Inflammatory macrophage treated with lipopolysaccharide for 4 hours (primary cell): Measurements from ENCODE around the gene TEAD2.
"Not testable (repeated sequence)": the region's sequence is repeated elsewhere in the genome, so short reads cannot be mapped to it uniquely, and the experiment has no call there.

Experiments used
- DNase-seq: peaks from one replicate; pipeline ENCODE4 v3.0.0-alpha.2; 2020

TEAD2 gene

DNA sequence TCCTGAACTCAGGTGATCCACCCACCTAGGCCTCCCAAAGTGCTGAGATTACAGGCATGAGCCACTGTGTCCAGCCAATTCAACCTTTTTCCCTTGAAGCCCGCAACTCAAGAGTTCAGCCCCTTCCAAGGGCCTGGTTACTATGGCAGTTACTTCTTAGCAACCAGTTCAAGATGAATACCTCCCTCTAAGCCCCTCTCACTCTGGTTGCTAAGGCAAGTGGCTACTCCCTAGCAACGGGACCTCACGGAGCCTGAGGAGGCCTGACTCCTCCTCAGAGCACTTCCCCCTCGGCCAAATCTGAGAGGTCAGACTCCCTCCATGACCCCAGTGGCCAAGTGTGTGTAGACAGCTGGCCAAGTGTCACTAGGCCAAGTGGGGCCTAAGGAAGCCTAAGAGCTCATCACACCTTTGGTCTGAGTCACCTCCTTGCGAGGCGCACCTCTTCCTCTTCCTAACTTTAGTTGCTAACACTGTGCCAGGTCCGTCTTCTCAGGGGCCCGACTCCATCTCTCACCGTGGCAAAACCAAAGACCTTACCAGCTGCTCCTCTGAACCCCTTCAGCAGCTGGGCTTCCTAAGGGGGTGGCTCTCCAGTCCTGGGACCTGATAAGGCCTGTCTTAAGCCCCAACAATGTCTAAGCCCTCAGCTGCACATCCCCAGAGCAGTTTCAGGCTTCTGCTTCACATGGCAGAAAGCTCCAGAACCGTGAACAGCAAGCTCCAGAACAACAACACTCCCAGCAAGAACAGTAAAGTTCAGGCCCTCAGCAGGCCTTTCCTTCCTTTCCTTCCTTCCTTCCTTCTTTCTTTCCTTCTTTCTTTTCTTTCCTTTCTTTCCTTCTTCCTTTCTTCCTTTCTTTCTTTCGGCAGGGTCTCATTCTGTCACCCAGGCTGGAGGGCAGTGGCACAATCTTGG, 17.5 kb downstream of the TEAD2 start:
- DNase-seq, result no peak

DNA sequence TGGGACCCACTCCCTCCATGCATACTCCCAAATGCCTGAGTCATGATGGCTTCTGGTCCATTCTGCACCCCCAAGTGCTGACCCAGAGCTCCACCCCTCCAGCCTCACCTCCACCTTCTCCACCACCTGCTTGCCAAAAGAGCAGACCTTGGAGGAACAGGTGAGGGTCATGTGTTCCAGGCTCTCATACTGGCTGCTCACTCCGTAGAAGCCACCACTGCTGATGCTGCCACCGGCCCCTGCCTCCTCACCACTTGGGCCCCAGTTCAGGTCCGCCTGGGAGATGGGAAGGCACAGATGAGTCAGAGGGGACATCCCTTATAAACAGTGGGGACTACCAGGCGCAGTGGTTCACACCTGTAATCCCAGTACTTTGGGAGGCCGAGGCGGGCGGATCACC, 19.1 kb downstream of the TEAD2 start:
- no peak for DNase-seq

DNA sequence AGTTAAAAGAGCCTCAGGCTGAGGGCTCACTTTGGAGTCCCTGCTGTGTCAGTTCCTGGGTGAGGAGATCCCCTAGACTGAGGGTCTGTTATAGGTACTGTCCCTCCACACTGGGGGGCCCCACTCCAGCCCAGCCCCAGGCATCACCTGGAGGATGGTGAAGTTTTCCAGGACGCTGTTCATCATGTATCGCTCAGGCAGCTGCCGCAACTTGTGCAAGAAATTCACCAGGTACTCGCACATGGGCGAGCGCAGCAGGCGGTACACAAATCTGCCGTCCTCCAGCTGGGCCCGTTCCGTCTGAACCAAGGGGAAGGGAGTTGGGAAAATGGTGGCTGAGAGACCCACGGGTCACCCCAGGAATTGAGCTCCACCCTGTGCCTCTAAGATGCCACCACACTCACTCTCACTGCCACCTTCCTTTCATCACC, 19.9 kb downstream of the TEAD2 start:
- DNase-seq, result no peak

DNA sequence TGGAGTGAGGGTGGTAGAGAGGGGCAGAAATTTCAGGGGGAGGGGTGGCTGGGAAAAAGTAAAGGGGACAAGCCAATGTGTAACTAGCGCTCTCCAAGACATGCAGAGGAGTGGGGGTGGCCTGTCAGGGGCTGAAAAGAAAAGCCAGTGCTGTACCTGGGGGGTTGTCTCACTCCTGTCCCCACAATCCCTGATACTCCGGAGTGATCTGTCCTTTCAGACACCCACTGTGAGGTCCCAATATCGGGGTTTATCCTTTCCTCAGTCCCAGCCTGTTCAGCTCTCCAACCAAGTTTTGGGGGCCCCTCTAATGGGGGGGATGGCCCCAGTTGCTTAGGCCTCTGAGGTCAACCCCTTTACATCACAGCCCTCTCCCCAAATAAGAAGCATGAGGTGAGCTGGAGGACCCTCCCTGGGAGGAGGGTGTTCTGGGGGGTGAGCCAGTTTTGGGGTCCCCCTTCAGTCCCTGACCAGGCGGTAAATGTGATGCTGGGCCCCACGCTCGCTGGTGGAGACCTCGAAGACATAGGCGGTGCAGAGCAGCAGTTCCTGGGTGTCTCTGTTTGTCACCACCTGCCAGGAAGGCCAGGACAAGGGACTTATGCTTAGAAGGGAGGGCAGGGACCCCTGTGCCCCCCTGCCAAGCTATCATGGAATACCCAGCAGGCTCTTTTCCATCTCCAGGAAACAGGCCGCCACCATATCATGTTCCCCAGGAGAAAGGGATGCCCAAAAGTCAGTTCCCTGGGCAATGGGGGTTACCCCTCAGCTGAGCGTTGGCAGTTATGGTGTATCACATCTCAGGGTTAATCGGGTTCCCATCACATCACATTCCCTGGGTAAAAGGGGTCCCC, 21.1 kb downstream of the TEAD2 start:
- no peak for DNase-seq

DNA sequence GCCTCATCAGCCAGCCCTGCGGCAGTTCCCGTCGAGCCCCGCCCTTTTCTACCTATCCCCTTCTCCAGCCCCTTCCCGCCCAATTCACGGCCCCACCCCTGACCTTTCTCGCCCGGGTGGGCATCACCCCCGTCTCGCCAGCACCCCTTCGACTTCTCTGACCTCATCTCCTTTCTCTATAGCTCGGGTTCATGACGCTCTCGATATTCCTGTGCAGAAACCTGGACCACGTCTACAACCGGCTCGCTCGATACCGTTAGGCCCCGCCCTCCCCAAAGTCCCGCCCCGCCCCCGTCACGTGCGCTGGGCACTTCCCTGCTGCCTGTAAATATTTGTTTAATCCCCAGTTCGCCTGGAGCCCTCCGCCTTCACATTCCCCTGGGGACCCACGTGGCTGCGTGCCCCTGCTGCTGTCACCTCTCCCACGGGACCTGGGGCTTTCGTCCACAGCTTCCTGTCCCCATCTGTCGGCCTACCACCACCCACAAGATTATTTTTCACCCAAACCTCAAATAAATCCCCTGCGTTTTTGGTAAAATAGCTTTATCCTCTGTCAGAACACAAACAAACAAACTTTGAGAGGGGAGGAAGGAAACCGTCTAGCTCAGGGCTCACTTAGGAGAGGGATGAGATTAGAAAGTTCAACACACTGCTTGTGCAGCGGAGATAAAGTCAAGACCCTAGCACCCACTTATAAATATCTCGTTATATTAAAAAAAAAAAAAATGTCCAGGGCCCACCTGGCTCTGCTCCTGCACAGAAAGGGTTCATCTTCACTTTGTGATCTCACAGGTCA, 21.9 kb downstream of the TEAD2 start:
- DNase-seq, result no peak

DNA sequence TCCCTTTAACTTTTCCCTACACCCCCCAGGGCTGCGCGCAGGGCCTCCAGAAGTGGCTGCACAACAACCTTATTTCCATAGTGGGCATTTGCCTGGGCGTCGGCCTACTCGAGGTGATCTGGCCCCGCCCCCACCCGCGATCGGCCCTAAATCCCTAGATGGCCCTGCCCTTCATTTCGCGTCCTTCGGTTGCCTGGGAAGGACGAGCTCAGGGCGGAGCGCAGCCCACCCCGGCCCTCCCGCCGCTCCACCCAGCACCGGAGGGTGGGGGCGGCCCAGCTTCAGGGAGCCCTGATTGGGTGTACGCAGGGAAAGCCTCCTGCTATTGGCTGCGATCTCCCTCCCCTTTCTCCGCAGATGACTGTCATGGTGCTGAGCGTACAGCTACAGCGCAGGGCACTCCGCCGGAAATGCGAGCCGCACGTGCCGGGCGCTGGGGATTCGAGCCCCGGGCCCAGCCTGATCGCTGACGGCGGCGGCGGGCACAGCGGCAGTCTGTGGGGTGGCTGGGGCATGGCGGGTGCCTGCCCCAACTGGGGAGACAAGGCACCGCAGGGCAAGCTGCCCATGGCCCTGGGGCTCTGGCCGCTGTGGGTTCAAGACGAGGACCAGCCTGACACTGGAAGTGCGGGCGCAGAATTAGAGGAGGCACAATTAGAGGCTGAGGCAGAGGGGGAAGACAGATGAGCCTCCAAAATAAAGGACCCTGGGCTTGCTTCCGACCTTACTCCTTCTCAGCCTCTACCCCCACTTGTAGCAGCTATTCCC, 22.7 kb downstream of the TEAD2 start:
- no peak for DNase-seq

DNA sequence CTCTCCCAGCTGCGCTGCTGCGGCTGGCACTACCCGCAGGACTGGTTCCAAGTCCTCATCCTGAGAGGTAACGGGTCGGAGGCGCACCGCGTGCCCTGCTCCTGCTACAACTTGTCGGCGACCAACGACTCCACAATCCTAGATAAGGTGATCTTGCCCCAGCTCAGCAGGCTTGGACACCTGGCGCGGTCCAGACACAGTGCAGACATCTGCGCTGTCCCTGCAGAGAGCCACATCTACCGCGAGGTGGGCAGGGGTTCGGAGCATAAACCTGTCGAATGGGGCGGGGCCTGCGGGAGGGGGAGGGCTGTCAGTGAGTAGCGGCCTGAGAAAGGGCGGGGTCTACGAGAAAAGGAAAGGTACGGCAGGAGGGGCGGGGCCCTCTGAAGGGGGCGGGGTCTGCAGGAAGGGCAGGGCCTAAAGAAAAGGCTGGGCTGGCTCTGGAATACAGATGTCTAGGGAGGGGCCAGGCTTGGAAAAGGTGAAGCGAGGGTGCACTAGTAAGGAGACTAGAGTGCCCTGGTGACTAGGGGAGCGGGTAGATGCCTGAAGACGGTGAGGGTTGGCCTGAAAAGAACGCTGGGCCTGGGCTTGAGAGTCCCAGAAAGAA, 23.4 kb downstream of the TEAD2 start:
- DNase-seq, result no peak

DNA sequence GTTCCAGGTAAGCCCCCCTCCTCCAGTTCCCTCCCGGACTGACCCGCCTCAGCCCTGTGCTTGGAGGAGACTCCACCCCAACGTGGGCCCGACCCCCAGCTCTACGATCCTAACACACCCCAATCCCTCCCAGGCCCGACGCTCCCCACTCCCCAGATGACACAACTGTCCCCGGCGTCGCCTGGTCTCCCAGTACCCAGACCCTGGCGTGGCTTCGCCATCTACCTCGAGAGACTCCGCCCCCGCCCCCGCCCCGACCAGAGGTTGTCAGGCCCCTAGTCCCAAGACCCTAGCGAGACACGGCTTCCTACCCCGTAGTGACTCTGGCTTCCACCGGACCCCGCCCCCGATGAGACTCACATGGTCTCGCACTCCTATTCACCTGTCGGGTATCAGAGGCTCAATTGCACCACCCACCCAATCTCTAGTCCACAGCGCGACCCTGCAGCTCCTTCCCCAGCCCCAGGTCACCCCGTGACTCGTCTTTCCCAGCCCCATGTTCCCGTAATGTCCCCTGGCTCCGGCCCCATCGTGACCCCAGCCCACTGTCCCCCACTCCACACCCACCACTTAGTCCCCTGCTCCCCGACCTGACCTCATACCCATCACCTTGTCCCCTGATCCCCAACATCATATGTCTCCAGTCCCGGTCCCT, 24.1 kb downstream of the TEAD2 start:
- DNase-seq, result no peak

DNA sequence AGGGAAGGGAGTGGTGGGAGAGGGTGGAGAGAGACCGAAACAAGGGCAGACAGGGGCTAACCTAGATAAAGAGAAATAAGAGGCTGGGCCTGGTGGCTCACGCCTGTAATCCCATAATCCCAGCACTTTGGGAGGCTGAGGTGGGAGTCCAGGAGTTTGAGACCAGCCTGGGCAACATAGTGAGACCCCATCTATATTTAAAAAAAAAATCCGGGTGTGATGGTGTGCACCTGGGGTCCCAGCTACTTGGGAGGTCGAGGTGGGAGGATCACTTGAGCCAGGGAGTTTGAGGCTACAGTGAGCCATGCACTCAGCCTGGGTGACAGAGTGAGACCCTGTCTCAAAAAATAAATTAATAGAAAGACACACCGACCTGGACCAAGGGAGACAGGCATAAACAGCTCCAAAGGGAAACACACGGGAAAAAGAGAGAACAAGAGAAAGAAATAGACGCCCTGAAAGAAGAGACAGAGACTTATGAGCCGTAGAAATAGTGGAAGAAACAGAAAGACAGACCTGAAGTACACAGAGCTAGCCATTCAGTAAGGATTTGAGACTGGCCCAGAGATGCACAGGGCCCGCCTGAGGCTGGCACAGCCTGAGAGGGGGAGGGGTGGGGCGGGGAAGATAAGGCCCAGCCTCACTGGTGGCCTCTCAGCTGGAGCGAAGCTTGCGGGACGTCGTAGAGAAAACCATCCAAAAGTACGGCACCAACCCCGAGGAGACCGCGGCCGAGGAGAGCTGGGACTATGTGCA, 24.8 kb downstream of the TEAD2 start:
- DNase-seq, result no peak

DNA sequence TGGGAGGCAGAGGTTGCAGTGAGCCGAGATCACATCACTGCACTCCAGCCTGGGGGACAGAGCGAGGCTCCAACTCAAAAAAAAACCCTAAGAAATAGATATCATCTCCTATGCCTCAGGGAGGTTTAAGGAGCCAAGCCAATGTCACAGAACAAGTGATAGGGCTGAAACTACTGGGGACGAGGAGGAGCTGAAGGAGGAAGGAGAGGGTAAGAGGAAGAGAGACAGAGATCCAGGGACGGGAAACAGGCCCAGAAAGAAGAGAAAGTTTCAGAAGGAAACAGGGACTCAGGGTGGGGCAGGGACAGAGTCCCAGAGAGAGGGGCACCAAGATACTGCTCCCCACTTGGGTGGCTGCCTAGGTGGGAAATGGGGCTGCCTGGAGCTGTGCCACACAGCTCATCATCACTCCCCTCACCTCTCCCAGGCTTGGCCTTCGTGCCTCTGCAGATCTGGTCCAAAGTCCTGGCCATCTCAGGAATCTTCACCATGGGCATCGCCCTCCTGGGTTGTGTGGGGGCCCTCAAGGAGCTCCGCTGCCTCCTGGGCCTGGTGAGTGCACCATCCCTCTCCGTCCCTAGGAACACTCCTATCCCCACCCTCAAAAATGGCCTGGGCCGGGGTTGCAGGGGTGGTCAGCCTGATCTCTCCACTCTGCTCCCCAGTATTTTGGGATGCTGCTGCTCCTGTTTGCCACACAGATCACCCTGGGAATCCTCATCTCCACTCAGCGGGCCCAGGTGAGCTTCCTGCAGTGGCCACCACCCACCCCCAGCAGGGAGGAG, 25.5 kb downstream of the TEAD2 start:
- DNase-seq, result no peak

DNA sequence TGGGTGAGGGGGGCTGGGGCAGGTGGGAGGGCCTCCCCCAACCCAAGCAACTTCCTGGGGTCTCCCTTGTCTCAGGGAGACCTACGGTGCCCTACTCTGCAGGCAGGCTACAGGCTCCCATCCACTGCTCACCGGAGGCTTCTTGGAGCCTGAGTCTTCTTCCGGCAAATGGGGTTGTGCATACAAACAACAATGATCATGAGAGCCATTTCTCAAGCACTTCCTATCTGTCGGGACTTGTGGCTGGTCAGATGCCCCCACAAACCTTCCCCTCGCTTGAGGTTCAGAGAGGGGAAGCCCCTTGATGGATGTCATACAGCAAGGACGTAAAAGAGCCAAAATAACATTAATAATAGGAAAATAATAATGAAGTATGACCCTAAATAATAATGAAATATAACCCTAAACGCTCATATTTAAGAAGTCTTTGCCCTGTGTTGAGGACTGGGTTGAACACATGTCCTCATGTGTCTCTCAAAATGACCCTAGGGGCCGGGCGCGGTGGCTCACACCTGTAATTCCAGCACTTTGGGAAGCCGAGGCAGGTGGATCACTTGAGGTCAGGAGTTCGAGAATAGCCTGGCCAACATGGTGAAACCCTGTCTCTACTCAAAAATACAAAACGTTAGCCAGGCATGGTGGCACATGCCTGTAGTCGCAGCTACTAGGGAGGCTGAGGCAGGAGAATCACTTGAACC, 26.3 kb downstream of the TEAD2 start:
- peak; percentile 78 for DNase-seq

DNA sequence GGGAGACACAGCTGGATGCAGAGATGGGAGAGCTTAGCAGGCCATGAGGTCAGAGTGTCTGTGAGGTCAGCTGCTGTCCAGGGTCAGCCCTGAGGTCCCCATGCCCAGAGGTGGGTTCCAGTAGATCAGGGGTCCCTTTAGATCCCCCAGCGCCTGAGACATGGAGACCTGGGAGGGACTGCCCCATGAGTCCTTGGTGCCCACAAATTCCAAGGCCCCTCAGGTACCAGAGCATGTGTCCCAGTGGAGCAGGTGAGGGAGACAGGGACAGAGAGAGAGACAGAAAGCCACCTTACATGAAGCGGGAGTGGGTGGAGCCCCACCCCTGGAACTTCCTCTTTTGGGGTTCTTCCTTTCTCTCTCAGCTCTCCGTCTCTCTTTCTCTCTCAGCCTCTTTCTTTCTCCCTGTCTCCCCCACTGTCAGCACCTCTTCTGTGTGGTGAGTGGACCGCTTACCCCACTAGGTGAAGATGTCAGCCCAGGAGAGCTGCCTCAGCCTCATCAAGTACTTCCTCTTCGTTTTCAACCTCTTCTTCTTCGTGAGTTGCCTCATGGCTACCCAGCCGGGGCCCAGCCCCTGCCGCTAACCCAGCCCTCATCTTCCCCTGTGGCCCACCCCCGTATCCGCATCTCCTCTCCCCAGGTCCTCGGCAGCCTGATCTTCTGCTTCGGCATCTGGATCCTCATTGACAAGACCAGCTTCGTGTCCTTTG, 27.0 kb downstream of the TEAD2 start, which contains the start of gene CD37:
CD37 (plus strand) TSS at position 336 of the 713 bp plus-strand sequence; CDS start at position 471, 135 bp downstream.
- peak; percentile 62 for DNase-seq

DNA sequence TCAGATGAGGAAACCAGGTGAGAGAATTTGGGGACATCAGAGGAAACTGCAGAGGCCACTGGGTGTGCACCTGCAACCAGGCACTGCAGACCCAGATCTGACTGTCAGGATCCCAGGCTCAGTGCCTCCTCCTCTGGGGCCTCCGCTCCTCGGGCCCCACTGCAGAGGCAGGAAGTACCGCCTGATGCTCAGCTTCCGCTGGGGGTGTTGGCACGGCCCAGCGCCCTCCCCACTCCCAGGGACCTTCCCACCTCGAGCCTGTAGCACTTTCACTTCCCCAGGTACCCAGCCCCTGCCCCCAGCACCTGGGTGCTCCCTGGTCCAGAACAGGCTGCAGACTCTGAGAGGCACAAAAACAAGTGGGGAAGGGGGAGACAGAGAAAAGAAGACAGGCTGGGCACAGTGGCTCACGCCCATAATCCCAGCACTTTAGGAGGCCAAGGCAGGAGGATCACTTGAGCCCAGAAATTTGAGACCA, 28.4 kb downstream of the TEAD2 start:
- DNase-seq, result peak; percentile 54

DNA sequence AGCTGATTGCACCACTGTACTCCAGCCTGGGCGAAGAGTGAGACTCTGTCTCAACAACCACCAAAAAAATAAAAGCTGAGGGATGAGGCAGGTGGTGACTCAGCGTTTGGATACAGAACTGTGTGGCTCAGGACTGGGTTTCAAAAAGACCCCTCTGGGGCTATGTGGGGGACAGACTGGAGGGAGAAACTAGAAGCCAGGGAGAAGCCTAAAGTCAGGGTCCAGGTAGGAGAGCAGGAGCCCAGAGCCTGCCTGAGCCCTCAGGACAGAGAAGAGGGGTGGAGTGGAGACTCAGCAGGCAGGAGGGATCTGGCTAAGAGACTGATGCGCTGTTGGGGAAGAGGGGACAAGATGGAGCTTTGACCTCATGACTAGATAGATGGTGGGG, 28.8 kb downstream of the TEAD2 start:
- peak; percentile 47 for DNase-seq

DNA sequence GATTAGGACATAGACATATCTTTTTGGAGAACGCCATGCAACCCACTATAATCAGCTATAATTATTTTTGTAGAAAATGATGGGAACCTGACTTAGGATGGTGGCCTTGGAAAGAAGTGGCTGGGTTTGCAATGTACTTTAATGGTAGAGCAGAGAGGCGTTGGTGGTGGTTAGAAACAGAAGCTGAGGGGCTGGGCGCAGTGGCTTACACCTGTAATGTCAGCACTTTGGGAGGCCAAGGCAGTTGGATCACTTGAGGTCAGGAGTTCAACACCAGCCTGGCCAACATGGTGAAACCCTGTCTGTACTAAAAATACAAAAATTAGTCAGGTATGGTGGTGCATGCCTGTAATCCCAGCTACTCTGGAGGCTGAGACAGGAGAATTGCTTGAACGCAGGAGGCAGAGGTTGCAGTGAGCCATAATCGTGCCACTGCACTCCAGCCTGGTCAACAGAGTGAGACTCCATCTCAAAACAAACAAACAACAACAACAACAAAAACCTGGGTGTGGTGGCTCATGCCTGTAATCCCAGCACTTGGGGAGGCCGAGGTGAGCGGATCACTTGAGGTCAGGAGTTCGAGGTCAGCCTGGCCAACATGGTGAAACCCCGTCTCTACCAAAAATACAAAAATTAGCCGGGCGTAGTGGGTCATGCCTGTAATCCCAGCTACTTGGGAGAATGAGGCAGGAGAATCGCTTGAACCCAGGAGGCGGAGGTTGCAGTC, 29.4 kb downstream of the TEAD2 start:
- not testable (repeated sequence) for DNase-seq

DNA sequence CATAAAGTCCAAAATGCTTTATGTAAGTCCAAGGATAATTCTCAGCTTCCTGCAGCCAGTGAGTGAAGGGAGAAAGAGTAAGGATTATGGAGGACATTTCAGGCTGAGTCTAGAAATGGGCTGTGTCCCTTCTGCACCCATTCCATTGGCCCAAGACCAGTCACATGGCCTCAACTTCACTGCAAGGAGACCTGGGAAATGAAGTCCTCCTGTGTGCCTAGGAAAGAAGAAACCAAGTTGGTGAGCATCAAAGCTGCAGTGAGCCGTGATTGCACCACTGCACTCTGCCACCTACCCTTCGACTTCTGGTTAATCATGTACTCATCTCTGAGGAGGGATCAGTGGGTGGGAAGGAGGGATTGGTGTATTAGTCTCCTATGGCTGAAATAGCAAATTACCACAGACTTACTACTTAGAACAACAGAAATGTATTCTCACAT, 30.6 kb downstream of the TEAD2 start:
- DNase-seq, result peak; percentile 85

DNA sequence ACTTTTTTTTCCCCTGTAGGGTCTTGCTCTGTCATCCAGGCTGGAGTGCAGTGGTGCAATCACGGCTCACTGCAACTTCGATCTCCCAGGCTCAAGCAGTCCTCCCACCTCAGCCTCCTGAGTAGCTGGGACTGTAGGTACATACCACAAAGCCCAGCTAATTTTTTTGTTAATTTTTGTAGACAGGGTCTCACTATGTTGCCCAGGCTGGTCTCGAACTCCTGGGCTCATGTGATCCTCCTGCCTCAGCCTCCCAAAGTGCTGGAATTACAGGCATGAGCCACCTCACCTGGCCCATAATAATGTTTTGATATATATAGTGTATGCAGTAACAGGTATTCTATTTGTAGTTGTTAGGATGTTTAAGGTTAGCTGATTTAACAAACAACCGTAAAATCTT, 31.0 kb downstream of the TEAD2 start:
- not testable (repeated sequence) for DNase-seq
